ENCODE results near the gene TESK2. TPM values are rescaled to one million over a fixed set of nuclear protein-coding genes. Genes with fewer than 3 reads are reported as not detected.

TESK2 gene
- total and polyA plus RNA-seq, 2 of the 13 experiments (the other 11 are each of a cell fraction or from before 2014, with no cell fraction given): 5.5 to 9.6 TPM

- FAIRE-seq: no peak
Measured at GRCh38 chr1:45302505-45303150, 188.3 kb downstream of the TESK2 start.

GRCh38 chr1:45300669-45300997 is 190.3 kb downstream of the TESK2 start:
- H3K4me2 ChIP-seq (ENCODE audit: low read depth, low read length): peak overlapping the region; percentile 18; the same call in 1 of the 2 replicates
- CTCF ChIA-PET (ENCODE audit: low intra/inter-chr PET ratio, low total read pairs): interaction anchor here (0.7 to 1.9 kb wide), 4 partner anchors 236 to 289 kb away, joined by 3 to 24 read pairs (median 12); partner anchors contain the start of gene UROD
- no peaks in the 10 kb centered on the region for H3K9me3 ChIP-seq (ENCODE audit: low read length)
- peaks cover 82% of the 10 kb centered on the region for H3K4me1 ChIP-seq (ENCODE audit: insufficient read depth, low read length)
- WGBS (ENCODE audit: low lambda C conversion rate): 59% methylated on average over 2 of the region's 2 CpGs
- DNase-seq (ENCODE audit: low spot score): no peak
- no peak overlapping the region for H2AFZ ChIP-seq (ENCODE audit: low read length)
- no peak for ATAC-seq
- H3K27ac ChIP-seq (ENCODE audit: extremely low read length, insufficient read depth, low read length): no peak overlapping the region
- H4K20me1 ChIP-seq (ENCODE audit: insufficient read depth, low read length): no peaks in the 10 kb centered on the region
- POLR2A ChIA-PET: interaction anchor here (10.2 kb wide), 1 partner anchor 286 kb away, joined by 231 read pairs; the partner anchor contains the start of genes HECTD3 and UROD
- H3K36me3 ChIP-seq (replicated peaks in 1 of 2; ENCODE audit: control insufficient read depth in 1 of 2, insufficient read depth in 2 of 2, low read length in 2 of 2): no peaks in the 10 kb centered on the region
- TF ChIP-seq ZFP90 (CRISPR knock-in tag; IDR thresholded peaks at IDR 0.05; ENCODE audit: borderline replicate concordance): no peak
- TF ChIP-seq ZNF512 (CRISPR knock-in tag; IDR thresholded peaks at IDR 0.05): peak; percentile 98
- no peaks in the 10 kb centered on the region for H3K79me2 ChIP-seq (ENCODE audit: insufficient read depth, low read length)
- in situ Hi-C loops (cut with HindIII; ENCODE audit: extremely low pct_ligation_motif_present, low pct_unique_long_range_greater_than_20kb): loop anchor here (5.0 to 10.0 kb wide), 3 partner anchors 192 to 466 kb away; partner anchors contain the start of genes HECTD3, TESK2 and UROD
- H3K9ac ChIP-seq (ENCODE audit: insufficient read depth, low read depth, low read length): no peak overlapping the region
- H3K4me3 ChIP-seq (replicated peaks in 1 of 3; ENCODE audit: insufficient read depth in 1 of 3, low read depth in 2 of 3, low read length in 3 of 3): no peak overlapping the region
- no peaks in the 10 kb centered on the region for H3K27me3 ChIP-seq (ENCODE audit: control insufficient read depth in 1 of 2, insufficient read depth in 2 of 2, low read length in 2 of 2)
- no peak for FAIRE-seq
- intact Hi-C loops (cut with micrococcal nuclease; ENCODE audit: unreplicated experiment): loop anchor here (1.0 to 10.0 kb wide), 4 partner anchors 70 to 476 kb away; no protein-coding TSS in a partner anchor
- no TSS peak for BruUV-seq (replicated peaks)

More at GRCh38 chr1:45302505-45303150, 188.3 kb downstream of the TESK2 start:
- Histone ChIP-seq H3K9me3 (ENCODE audit: low read length) (no peaks in the 10 kb centered on the region), H3K4me1 (ENCODE audit: insufficient read depth, low read length) (peaks cover 65% of the 10 kb centered on the region), H4K20me1 (ENCODE audit: insufficient read depth, low read length) (no peaks in the 10 kb centered on the region), H3K4me3 (replicated peaks in 1 of 3; ENCODE audit: insufficient read depth in 1 of 3, low read depth in 2 of 3, low read length in 3 of 3) (peak overlapping the region; percentile 50 to 74 (median 73)), H3K27ac (ENCODE audit: extremely low read length, insufficient read depth, low read length) (peak overlapping the region; percentile 63), H3K27me3 (ENCODE audit: control insufficient read depth in 1 of 2, insufficient read depth in 2 of 2, low read length in 2 of 2) (no peaks in the 10 kb centered on the region), H2AFZ (ENCODE audit: low read length) (no peak overlapping the region), H3K79me2 (ENCODE audit: insufficient read depth, low read length) (no peaks in the 10 kb centered on the region), H3K9ac (ENCODE audit: insufficient read depth, low read depth, low read length) (peak overlapping the region; percentile 70), H3K4me2 (ENCODE audit: low read depth, low read length) (peak overlapping the region; percentile 83), H3K36me3 (replicated peaks in 1 of 2; ENCODE audit: control insufficient read depth in 1 of 2, insufficient read depth in 2 of 2, low read length in 2 of 2) (no peaks in the 10 kb centered on the region)
- in situ Hi-C loops (cut with HindIII; ENCODE audit: extremely low pct_ligation_motif_present, low pct_unique_long_range_greater_than_20kb) (loop anchor here (5.0 to 10.0 kb wide), 3 partner anchors 190 to 468 kb away; partner anchors contain the start of genes HECTD3, TESK2 and UROD), intact Hi-C loops (cut with micrococcal nuclease; ENCODE audit: unreplicated experiment) (loop anchor here (2.0 to 10.0 kb wide), 2 partner anchors 96 to 478 kb away; partner anchors contain the start of gene ZSWIM5)
- no TSS peak for BruUV-seq (replicated peaks)
- no peak for DNase-seq (ENCODE audit: low spot score)
- TF ChIP-seq ZNF275 (CRISPR knock-in tag; IDR thresholded peaks at IDR 0.05; ENCODE audit: borderline replicate concordance) (no peak), ZNF33A (CRISPR knock-in tag; IDR thresholded peaks at IDR 0.05; ENCODE audit: borderline replicate concordance) (0 out of 2 replicates have a peak, but pooled peaks have one; percentile 10)
- 93% methylated on average over 16 of the region's 16 CpGs for WGBS (ENCODE audit: low lambda C conversion rate)
- POLR2A ChIA-PET: interaction anchor here (0.8 to 10.2 kb wide), 21 partner anchors 10 to 514 kb away, joined by 3 to 231 read pairs (median 7); partner anchors contain the start of genes BTBD19, CCDC163, GPBP1L1 and HECTD3
- no peak for ATAC-seq
- CTCF ChIA-PET (ENCODE audit: low intra/inter-chr PET ratio, low total read pairs): interaction anchor here (0.7 to 3.0 kb wide), 3 partner anchors 28 to 289 kb away, joined by 3 to 13 read pairs (median 12); no protein-coding TSS in a partner anchor
